IMR-90 (cell line): Measurements from ENCODE around the gene NOP14. TPM values are rescaled to one million over a fixed set of nuclear protein-coding genes. Genes with fewer than 3 reads are reported as not detected.

Experiments used
- ATAC-seq: fragments of 200-7000 bp; cut with Tn5 transposase; 2 replicates; pipeline ENCODE4 v1.9.1; 2020; ENCODE audit warnings: low read depth, mild to moderate bottlenecking, moderate library complexity
- BruUV-seq: library from RNA; stranded (reverse); fragments of 400-500 nt; replicated peaks from 2 replicates; lab custom pipeline; 2021; lab: Mats Ljungman, UMichigan
- CTCF ChIA-PET: fragments of 300-600 bp; formaldehyde crosslinking; extraction: SDS; loops from one replicate; lab custom pipeline; 2021; ENCODE audit warnings: antibody characterized with exemption; lab: Yijun Ruan, JAX
- POLR2A ChIA-PET: fragments of 300-600 bp; sonication (Branson Sonifier 250); formaldehyde crosslinking; loops from one replicate; lab custom pipeline; 2022; ENCODE audit warnings: antibody characterized with exemption; ENCODE audit not compliant: unreplicated experiment; lab: Charles Lee
- DNase-seq: peaks from one replicate; pipeline ENCODE4 v3.0.0; 2013
- H2AFZ ChIP-seq: replicated peaks from 2 replicates; pipeline ENCODE3; 2013; ENCODE audit warnings: low read length, mild to moderate bottlenecking; ENCODE audit not compliant: poor library complexity
- H2AK5ac ChIP-seq: 2 replicates; pipeline ENCODE4 v1.6.1; 2013; ENCODE audit warnings: low read depth, low read length, inconsistent platforms
- H2AK9ac ChIP-seq: replicated peaks from 2 replicates; pipeline ENCODE3; 2013; ENCODE audit warnings: mild to moderate bottlenecking, low read depth, low read length, moderate library complexity; ENCODE audit not compliant: poor library complexity
- H2BK120ac ChIP-seq: 2 replicates; pipeline ENCODE4 v1.6.1; 2013; ENCODE audit warnings: low read depth, low read length, inconsistent platforms
- H2BK15ac ChIP-seq: 3 replicates; pipeline ENCODE4 v1.6.1; 2013; ENCODE audit warnings: low read depth, low read length, inconsistent platforms
- H2BK20ac ChIP-seq: 2 replicates; pipeline ENCODE4 v1.6.1; 2013; ENCODE audit warnings: low read depth, mild to moderate bottlenecking, inconsistent platforms, low read length, moderate library complexity
- H2BK5ac ChIP-seq: 2 replicates; pipeline ENCODE4 v1.6.1; 2013; ENCODE audit warnings: mild to moderate bottlenecking, low read depth, low read length, inconsistent platforms; ENCODE audit not compliant: poor library complexity, severe bottlenecking
- H3K14ac ChIP-seq: replicated peaks from 2 replicates; pipeline ENCODE4 v1.6.1; 2013; ENCODE audit warnings: low read depth, low read length, inconsistent platforms
- H3K18ac ChIP-seq: 2 replicates; pipeline ENCODE4 v1.6.1; 2013; ENCODE audit warnings: low read depth, low read length, control low read depth
- H3K23ac ChIP-seq: 2 replicates; pipeline ENCODE4 v1.6.1; 2013; ENCODE audit warnings: low read depth, low read length, inconsistent platforms
- H3K27ac ChIP-seq: 2 replicates; pipeline ENCODE4 v1.5.1; 2013; ENCODE audit warnings: mild to moderate bottlenecking, control low read depth, low read length; ENCODE audit not compliant: insufficient read depth
- H3K27me3 ChIP-seq: 2 replicates; pipeline ENCODE4 v1.6.1; 2013; ENCODE audit warnings: low read length; ENCODE audit not compliant: control insufficient read depth, insufficient read depth
- H3K36me3 ChIP-seq: 2 replicates; pipeline ENCODE4 v1.6.1; 2013; ENCODE audit warnings: low read length, mixed read lengths; ENCODE audit not compliant: control insufficient read depth, insufficient read depth
- H3K4ac ChIP-seq: 2 replicates; pipeline ENCODE4 v1.6.1; 2013; ENCODE audit warnings: low read depth, low read length, inconsistent platforms
- H3K4me1 ChIP-seq: 2 replicates; pipeline ENCODE4 v1.6.1; 2013; ENCODE audit warnings: low read length, mixed read lengths; ENCODE audit not compliant: control insufficient read depth, insufficient read depth
- H3K4me2 ChIP-seq: 2 replicates; pipeline ENCODE4 v1.6.1; 2013; ENCODE audit warnings: low read depth, mild to moderate bottlenecking, control low read depth, low read length, moderate library complexity
- H3K4me3 ChIP-seq: 2 replicates; pipeline ENCODE4 v1.5.1; 2013; ENCODE audit warnings: low read depth, mild to moderate bottlenecking, control low read depth, low read length, moderate library complexity; ENCODE audit not compliant: insufficient read depth
- H3K56ac ChIP-seq: 2 replicates; pipeline ENCODE4 v1.6.1; 2013; ENCODE audit warnings: low read length, inconsistent platforms; ENCODE audit not compliant: insufficient read depth; ENCODE audit errors: extremely low read depth
- H3K79me1 ChIP-seq, 2 experiments: 2 replicates each; pipeline ENCODE4 v1.6.1; 2013; ENCODE audit warnings: low read length in 2 of 2, inconsistent platforms in 1 of 2, low read depth in 1 of 2
- H3K9ac ChIP-seq: 2 replicates; pipeline ENCODE4 v1.6.1; 2013; ENCODE audit warnings: low read depth, low read length, control low read depth
- H3K9me1 ChIP-seq: 2 replicates; pipeline ENCODE4 v1.6.1; 2013; ENCODE audit warnings: low read length, inconsistent platforms; ENCODE audit not compliant: insufficient read depth
- H3K9me3 ChIP-seq: 2 replicates; pipeline ENCODE4 v1.6.1; 2013; ENCODE audit warnings: low read length; ENCODE audit not compliant: control insufficient read depth, insufficient read depth
- H4K20me1 ChIP-seq: 2 replicates; pipeline ENCODE4 v1.6.1; 2013; ENCODE audit warnings: low read length, inconsistent platforms; ENCODE audit not compliant: insufficient read depth
- H4K5ac ChIP-seq: 2 replicates; pipeline ENCODE4 v1.6.1; 2013; ENCODE audit warnings: mild to moderate bottlenecking, low read depth, low read length, control low read depth
- H4K8ac ChIP-seq, 2 experiments: 2 replicates each; pipeline ENCODE4 v1.6.1; 2013; ENCODE audit warnings: low read depth in 2 of 2, low read length in 2 of 2, control low read depth in 1 of 2, inconsistent platforms in 1 of 2
- H4K91ac ChIP-seq: 2 replicates; pipeline ENCODE4 v1.6.1; 2013; ENCODE audit warnings: low read depth, low read length, inconsistent platforms; ENCODE audit not compliant: insufficient read depth
- CHD1 ChIP-seq: IDR thresholded peaks from 2 replicates; pipeline ENCODE4 v1.6.1; 2012; ENCODE audit warnings: low read depth, low read length, improper control_type of control experiment
- MAFK ChIP-seq: IDR thresholded peaks from 2 replicates; pipeline ENCODE4 v1.6.1; 2012; ENCODE audit warnings: low read depth, low read length, improper control_type of control experiment
- NFE2L2 ChIP-seq: fragments of 150-350 bp; IDR thresholded peaks from 2 replicates; pipeline ENCODE4 v1.6.1; 2016; ENCODE audit warnings: low read depth, mild to moderate bottlenecking, low read length
- WGBS, 2 experiments: methylation state at CpG; one replicate each; pipeline versions ENCODE4 v1.1.5 to v1.1.7; 2013; ENCODE audit warnings: missing lambda C conversion rate in 2 of 2; ENCODE audit not compliant: insufficient read length in 1 of 2; ENCODE audit errors: extremely low coverage in 2 of 2; 5-methylcytosine and 5-hydroxymethylcytosine counted together
- dilution Hi-C: fragments of 300-500 bp; cut with HindIII; formaldehyde crosslinking; loops from one replicate; pipeline ENCODE4 v1.14.3; 2018; ENCODE audit warnings: low sequenced_read_pairs; ENCODE audit not compliant: unreplicated experiment
- in situ Hi-C: fragments of 300-500 bp; cut with MboI; formaldehyde crosslinking; loops from 3 replicates; pipeline ENCODE4 v1.14.3; 2019; ENCODE audit warnings: low sequenced_read_pairs, inconsistent platforms, mixed read lengths
- intact Hi-C: fragments of 100-400 bp; cut with micrococcal nuclease; formaldehyde crosslinking; loops from 2 replicates; pipeline ENCODE4 v1.10.0; 2022
- polyA plus RNA-seq, 3 experiments: library from polyadenylated mRNA; depleted of rRNA; stranded (reverse); fragments of >200 nt; gene quantifications; 2 replicates each; pipeline ENCODE4 v1.2.3, GENCODE V29; 2012; ENCODE audit warnings: low replicate concordance in 1 of 3
- total RNA-seq: library from RNA; depleted of rRNA; stranded (reverse); fragments of >200 nt; gene quantifications from 2 replicates; pipeline ENCODE4 v1.2.3, GENCODE V29; 2012

Gene NOP14
- total and polyA plus RNA-seq, 2 of the 4 experiments (the other 2 are of a cell fraction): 10.9 to 12.6 TPM

- Histone ChIP-seq H2AK5ac (peak overlapping the region; percentile 25), H2BK20ac (no peak overlapping the region), H3K79me1 (peaks cover 37 to 83% of the 10 kb centered on the region in 2 experiments), H4K91ac (no peak overlapping the region), H3K4me3 (no peak overlapping the region), H2BK120ac (no peak overlapping the region), H3K4ac (peak overlapping the region; percentile 54; the same call in 1 of the 2 replicates), H2AFZ (no peak overlapping the region), H4K5ac (no peak overlapping the region; the same call in 1 of the 2 replicates), H3K9ac (no peak overlapping the region), H3K27me3 (no peaks in the 10 kb centered on the region), H3K9me3 (no peaks in the 10 kb centered on the region), H3K27ac (no peak overlapping the region; the same call in 1 of the 2 replicates), H4K8ac (peak overlapping the region in 1 of 2 experiments; percentile 60; a peak in 1 of 4 replicates), H3K4me1 (peaks cover 7% of the 10 kb centered on the region), H4K20me1 (peaks cover 14% of the 10 kb centered on the region), H3K9me1 (peaks cover 17% of the 10 kb centered on the region), H3K23ac (peak overlapping the region; percentile 72; the same call in 1 of the 2 replicates), H3K4me2 (no peak overlapping the region), H3K56ac (0 out of 2 replicates have a peak overlapping the region, but pooled peaks have one; percentile 4), H2BK15ac (no peak overlapping the region), H3K36me3 (peaks cover 28% of the 10 kb centered on the region), H2BK5ac (peak overlapping the region; percentile 31), H3K14ac (0 out of 2 replicates have a peak overlapping the region, but pooled peaks have one; percentile 19), H2AK9ac (no peak overlapping the region), H3K18ac (no peak overlapping the region)
- 67% methylated on average over 1 of the region's 5 CpGs; no CpG with 5 or more reads in 1 of the 2 experiments for WGBS, 2 experiments
- TF ChIP-seq MAFK (peak; percentile 88), CHD1 (no peak), NFE2L2 (peak; percentile 39; the same call in 1 of the 2 replicates)
- ChIA-PET CTCF (interaction anchor here (0.7 to 1.1 kb wide), 2 partner anchors 9 to 64 kb away, joined by 3 to 4 read pairs; no protein-coding TSS in a partner anchor), POLR2A (no interaction called here)
- no TSS peak for BruUV-seq
- in situ Hi-C loops (no loop called here), dilution Hi-C loops (no loop called here), intact Hi-C loops (loop anchor here (5.0 kb wide), 1 partner anchor 129 kb away; no protein-coding TSS in a partner anchor)
- ATAC-seq (peak; percentile 70), DNase-seq (peak; percentile 73)
Observed at GRCh38 chr4:2891294-2891693, 71.9 kb downstream of the NOP14 start.
